PC-9 (cell line): Measurements from ENCODE around the gene ZDHHC23.

Experiments
- CTCF ChIP-seq: fragments of 200-600 bp; sonication (generic); conservative IDR thresholded peaks from 2 replicates; pipeline ENCODE4 v1.6.1; 2017; ENCODE audit warnings: mixed run types, antibody characterized with exemption, mild to moderate bottlenecking, moderate library complexity
- EZH2 ChIP-seq: fragments of 200-600 bp; sonication (generic); IDR thresholded peaks from 2 replicates; pipeline ENCODE4 v1.8.0; 2017; ENCODE audit warnings: antibody characterized with exemption, low read depth

GRCh38 chr3:113953677-113954076 is 5.9 kb downstream of the ZDHHC23 start:
- TF ChIP-seq EZH2, result no peak
- TF ChIP-seq CTCF, result no peak
